Measurements from ENCODE around the gene MAN1B1.

Gene MAN1B1

DNA sequence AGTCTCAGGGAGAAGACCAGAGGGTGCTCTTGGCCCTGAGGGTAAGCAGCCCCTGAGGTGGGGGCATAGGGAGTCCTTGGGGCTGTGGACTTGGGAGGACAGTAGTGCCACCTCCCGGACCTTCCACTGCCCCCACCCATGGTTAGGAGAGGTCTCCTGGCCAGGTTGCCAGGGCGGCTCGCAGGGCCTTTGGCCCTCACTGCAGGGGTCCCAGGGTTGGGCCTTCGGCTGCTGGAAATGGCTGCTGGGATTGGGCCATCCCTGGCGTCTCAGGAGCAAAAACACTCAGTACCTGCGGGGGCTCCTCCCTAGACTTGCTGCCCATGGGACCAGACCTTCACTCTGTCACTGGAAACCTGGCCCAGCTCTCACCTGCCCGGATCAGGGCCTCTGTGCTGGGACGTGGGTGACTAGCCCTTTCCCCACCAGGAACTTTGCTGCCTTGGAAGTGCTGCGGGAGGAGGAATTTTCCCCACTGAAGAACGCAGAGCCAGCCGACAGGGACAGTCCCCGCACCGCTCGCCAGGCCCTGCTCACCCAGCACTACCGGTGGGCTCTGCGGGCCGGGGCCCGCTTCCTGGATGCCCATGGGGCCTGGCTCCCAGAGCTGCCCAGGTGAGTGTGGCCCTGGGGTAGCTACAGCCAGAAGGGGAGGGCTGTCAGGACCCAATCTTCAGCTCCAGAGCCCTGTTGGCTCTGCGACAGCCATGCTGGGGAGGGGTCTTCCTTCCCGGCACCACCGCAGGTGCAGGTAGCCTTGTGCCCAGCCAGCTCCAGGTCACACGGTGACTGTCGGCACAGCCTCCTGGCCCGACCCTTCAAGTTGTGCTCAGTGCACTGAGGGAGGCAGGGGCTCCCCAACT lies 6.3 kb upstream of the MAN1B1 start:
- in situ Hi-C loops (cut with HindIII; ENCODE audit: low pct_ligation_motif_present, low pct_unique_long_range_greater_than_20kb, low sequenced_read_pairs): no loop called here
- no peak for DNase-seq

DNA sequence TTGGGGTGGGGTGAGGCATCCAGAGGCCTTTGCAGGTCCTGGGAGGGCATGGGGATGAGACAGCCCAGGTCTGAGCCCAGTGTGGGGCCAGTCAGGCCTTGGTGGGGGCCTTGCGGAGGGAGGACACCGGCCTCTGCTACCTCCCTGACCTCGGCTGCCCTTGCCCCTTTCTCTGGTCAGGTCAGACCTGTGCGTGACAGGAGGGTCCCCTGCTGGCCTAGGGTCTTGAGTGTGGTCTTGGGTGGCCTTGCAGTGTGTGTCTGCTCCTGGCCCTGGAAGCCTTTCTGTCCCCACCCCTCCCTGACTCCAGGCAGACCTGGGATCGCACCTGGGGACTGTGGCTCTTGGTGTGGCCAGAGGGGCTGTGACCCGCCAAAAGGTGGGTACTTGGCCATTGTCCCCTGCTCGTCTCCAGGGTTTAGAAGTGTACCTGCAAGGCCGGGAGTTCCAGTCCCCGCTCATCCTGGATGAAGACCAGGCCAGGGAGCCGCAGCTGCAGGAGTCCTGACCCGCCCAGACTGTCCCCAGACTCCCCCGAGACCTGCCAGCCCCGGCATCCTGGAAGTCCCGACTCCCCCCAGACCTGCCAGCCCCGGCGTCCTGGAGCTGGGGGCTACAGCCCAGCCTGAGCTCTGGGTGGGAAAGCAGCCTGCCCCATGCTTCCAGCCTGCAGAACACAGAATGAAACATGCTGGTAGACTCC lies 4.4 kb upstream of the MAN1B1 start:
- in situ Hi-C loops (cut with HindIII; ENCODE audit: low pct_ligation_motif_present, low pct_unique_long_range_greater_than_20kb, low sequenced_read_pairs): no loop called here
- DNase-seq: no peak

DNA sequence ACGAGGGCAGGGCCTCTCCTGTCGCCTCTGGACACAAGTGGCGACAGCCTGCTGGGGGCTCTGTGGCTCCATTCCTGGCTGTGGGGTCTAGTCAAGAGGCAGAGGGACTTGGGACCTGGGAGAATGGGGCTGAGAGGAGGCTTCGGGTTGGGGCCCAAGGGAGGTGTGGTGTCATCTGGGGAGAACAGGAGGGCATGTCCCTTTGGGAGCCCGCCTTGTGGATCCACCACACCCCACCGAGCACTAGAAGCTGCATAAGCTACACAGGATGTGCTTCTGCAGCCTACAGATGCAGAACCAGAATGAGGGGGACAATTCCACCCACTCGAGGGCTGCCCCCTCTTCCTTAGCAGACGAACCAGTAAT lies 3.9 kb upstream of the MAN1B1 start:
- in situ Hi-C loops (cut with HindIII; ENCODE audit: low pct_ligation_motif_present, low pct_unique_long_range_greater_than_20kb, low sequenced_read_pairs): no loop called here
- no peak for DNase-seq

DNA sequence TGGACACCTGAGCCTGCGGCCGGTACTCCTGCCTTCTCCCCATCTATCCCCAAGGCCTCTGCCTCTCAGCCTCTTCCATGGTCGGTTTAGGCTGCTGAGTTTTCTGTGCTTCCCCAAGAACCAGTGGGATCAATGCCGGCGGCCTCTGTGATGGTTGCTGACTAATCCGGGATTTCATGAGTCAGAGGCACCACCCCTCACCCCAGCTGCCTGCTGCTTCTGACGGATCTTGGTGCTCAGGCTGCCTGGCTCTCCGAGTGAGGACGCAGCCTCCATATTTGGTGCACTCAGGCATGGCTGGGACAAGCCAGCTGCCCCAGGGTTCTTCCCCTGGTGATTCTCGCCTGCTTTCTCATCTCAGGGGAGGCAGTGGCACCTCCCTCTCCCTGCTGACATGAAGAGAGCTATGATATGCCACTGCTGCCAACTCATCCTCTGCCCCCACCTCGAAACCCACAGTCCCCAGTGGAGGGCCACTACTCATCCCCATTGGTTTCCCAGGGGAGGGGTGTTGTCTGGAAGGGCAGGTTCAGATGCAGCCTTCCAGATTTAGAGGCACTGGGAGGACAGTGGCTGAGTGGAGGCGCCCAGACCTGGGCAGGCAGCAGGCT lies 3.3 kb upstream of the MAN1B1 start:
- DNase-seq: peak; percentile 96
- in situ Hi-C loops (cut with HindIII; ENCODE audit: low pct_ligation_motif_present, low pct_unique_long_range_greater_than_20kb, low sequenced_read_pairs): no loop called here

DNA sequence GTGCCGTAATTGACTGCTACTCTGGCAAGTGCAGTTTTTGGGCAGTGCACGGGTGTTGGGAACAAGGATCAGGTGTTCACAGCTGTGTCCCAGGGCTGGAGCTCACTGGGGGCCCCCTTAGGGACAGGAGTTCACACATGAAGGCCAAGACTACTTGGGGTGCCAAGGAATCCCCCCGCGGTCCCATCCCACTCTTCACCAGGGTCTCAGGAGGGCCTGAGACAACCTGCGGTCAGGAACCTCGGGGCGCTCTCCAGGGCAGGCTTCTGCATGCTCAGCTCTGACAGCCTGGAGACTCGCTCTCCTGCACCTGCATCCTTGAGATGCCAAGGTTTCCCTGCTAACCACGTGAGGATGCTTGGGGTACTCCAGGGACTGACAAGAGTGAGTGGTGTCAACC lies 2.3 kb upstream of the MAN1B1 start:
- DNase-seq: no peak
- in situ Hi-C loops (cut with HindIII; ENCODE audit: low pct_ligation_motif_present, low pct_unique_long_range_greater_than_20kb, low sequenced_read_pairs): no loop called here

DNA sequence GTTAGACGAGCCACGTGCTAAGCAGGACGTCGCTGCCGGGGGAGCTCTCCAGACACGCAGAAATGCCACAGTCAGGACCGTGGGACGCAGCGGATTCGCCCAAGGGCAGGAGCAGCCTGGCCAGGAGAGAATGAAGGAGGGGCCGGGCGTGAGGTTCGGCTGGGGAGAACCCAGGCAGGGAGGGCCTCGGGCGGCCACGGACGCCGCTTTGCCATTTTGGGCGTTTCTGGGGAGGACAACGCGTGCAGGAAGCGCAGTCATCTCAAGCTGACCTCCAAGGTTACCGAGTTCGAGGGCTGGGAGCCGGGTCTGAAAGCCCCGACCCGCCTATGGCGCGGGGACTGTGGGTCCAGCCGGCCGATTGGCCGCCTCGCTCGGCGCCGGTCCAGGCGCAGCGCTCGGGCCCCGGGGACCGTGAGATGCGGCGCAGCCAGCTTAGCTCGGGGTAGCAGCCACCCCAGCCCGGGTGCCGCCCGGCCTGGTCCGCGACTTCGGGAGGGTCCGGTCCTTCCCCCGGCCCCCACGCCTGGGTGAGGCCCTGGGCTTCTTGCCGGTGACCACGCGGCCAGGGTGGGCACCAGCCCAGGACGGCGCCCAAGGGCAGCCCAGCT lies 760 bp upstream of the MAN1B1 start:
- peak; percentile 24 for DNase-seq
- in situ Hi-C loops (cut with HindIII; ENCODE audit: low pct_ligation_motif_present, low pct_unique_long_range_greater_than_20kb, low sequenced_read_pairs): no loop called here

DNA sequence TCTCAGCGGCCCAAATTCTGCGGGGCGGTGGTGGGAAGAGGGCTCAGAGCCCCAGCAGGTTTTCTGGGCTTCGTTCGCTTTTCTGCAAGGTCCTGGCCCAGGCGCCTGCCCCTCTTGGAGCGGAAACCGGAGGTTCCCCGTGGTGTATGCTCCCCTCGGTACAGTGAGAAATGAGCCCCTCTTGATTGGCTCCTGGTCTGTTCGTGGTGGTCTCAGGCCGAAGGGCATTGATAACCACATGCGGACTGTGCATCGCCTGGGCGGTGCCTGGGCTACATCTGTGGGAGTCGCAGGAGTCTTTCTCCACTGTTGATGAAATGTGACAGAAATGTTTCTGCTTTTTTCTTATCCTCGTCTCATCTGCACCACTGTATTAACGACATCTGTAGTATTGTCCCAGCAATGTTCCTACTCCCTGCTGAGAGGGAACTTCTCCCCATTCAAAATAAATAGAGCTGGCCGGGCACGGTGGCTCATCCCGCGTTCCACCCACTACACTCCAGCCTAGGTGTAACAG lies 682 bp downstream of the MAN1B1 start:
- no peak for DNase-seq
- in situ Hi-C loops (cut with HindIII; ENCODE audit: low pct_ligation_motif_present, low pct_unique_long_range_greater_than_20kb, low sequenced_read_pairs): no loop called here

DNA sequence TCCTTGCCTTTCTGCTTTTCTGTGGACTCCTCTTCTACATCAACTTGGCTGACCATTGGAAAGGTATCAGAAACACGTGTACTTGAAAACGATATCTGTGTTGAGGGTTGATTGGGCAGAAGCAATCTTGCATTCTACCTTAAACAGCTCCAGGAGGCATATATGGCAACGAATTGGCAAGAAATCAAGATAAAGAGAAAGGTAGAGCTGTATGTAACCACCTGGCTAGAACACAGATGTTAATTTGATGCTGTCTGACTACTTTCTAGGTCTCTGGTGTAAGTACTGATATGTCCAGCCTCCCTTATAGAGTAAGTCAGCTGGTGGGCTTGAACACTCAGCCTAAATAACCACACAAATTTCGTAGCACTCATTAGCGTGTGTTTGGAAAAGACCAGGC lies 1.3 kb downstream of the MAN1B1 start:
- DNase-seq: no peak
- in situ Hi-C loops (cut with HindIII; ENCODE audit: low pct_ligation_motif_present, low pct_unique_long_range_greater_than_20kb, low sequenced_read_pairs): no loop called here

DNA sequence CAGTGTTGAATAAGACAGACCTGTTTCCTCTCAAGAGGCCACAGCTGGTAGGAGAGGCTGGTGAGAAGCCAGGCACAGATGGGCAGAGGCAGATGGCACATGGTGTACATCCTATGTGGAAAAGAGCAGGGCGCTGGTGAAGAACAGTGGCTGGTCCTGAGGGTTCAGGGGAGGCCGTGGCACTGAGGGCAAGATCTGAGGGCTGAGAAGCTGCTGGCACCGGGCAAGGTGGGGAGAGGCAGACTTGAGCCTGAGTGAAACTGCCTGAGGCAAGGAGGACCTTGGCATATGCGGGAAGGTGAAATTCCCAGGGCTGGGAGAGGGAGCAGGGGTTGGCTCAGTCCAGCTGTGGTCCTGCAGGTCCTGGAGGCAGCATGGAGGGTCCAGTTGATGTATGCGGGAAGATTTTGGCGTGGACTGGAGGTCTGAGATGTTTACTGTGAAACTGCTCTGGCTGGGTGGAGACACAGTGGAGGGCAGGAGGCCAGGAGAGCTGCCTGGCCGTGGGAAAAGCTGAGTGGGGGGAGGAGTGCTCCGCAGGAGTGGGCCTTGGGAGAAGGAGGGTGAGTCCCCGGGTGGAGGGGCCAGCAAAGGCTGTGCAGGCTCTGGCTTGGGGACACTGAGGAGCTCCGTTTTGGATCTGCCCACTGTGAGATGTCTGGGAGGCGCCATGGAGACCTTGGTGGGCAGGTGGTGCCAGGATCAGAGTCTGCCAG lies 2.6 kb downstream of the MAN1B1 start:
- no peak for DNase-seq
- in situ Hi-C loops (cut with HindIII; ENCODE audit: low pct_ligation_motif_present, low pct_unique_long_range_greater_than_20kb, low sequenced_read_pairs): no loop called here

DNA sequence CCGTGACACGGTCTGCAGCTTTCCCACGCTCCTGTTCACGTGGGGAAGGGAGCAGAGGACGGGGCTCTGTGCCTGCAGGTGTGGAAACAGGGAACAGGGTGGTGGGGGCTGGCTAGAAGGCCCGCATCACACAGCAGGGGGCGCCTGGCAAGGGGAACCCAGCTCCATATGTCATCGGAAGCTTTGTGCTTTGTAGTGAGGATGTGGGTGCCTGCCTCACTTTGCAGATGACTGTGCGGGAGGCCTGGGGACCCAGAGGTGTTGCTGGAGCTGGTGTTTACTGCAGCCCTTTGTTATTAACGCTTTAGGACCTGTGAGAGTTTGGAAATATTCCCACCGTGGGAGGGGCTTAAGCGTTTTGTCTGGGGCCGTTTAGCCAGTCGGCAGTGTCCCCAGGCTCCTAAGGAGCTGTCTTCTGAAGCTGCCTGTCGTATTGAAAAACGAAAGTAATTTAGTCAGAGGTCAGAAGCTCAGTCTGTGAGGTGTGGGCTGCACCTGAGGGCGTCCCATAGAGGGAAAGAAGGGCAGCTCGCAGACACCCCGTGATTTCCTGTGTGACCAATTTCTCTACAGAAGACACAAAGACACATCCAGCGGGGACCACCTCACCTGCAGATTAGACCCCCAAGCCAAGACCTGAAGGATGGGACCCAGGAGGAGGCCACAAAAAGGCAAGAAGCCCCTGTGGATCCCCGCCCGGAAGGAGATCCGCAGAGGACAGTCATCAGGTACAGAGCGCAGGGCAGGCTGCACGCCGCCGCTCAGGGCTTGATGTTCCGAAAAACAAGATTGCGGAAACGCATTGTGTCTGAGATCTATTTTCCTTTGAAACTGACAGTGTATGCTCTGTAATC lies 9.1 kb downstream of the MAN1B1 start:
- in situ Hi-C loops (cut with HindIII; ENCODE audit: low pct_ligation_motif_present, low pct_unique_long_range_greater_than_20kb, low sequenced_read_pairs): no loop called here
- DNase-seq: no peak

DNA sequence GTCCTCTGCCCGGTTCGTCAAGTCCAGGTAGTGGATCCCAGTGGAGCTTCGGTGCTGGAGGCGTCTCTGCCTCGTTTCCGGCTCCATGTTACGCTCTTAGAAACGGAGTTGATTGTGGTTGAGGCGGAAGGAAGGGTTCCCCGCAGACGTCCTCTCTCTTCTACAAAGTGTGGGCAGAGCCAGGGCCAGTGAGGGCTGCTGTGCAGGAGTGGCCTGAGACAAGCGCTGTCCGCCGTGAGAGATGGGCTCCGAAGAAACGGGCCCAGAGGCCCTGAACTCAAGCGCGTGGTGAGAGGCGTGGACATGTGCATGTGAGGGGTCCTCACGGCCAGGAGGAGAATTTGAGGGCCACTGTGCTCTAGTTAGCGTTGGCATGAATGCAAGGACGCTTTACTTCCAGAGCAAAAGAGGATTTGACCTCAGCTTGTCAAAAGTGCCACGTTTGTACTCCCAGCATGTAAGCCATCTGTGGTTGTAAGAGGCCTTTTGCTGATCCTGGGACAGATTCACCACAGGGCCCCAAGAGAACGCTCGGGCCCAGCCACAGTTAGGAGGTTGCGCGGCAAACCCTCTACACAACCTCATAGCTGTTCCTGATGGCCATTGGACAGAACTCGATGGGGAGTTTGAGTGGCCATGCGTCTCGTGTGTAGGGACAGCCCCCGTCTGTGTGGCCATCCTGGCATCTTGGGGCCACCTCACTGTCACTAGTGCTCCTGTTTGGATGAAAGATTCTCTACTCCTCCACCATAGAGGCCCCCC lies 10.2 kb downstream of the MAN1B1 start:
- in situ Hi-C loops (cut with HindIII; ENCODE audit: low pct_ligation_motif_present, low pct_unique_long_range_greater_than_20kb, low sequenced_read_pairs): no loop called here

DNA sequence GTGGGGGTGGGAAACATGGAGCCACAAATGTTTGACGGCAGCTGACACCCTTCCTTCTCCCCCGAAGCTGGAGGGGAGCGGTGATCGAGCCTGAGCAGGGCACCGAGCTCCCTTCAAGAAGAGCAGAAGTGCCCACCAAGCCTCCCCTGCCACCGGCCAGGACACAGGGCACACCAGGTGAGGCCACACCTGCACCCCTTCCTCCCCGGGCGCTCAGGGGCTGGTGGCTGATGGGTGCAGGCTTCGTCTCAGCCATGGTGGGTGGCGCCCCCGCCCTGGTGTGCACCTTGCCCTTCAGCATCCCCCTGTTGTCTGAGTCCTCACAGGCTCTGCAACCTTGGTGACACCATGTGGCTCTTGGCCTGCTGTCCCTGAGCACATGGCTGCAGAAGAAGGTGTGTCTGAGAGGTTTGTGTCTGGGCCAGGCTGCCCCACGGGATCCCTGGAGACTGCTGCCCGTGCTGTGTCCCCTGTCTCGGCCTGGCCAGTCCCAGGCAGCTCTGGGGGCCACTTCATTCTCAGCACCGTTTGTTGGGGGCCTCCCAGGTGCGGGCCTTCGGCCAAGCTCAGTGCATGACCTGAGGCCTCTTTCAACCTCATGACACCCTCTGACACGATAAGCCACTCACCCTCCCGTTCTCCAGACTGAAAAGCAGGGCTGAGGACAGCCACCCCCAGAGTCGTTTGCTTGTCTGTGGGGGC lies 11.1 kb downstream of the MAN1B1 start:
- no peak for DNase-seq
- in situ Hi-C loops (cut with HindIII; ENCODE audit: low pct_ligation_motif_present, low pct_unique_long_range_greater_than_20kb, low sequenced_read_pairs): no loop called here

More for the DNA sequence above, 10.2 kb downstream of the MAN1B1 start:
- no peak for DNase-seq

DNA sequence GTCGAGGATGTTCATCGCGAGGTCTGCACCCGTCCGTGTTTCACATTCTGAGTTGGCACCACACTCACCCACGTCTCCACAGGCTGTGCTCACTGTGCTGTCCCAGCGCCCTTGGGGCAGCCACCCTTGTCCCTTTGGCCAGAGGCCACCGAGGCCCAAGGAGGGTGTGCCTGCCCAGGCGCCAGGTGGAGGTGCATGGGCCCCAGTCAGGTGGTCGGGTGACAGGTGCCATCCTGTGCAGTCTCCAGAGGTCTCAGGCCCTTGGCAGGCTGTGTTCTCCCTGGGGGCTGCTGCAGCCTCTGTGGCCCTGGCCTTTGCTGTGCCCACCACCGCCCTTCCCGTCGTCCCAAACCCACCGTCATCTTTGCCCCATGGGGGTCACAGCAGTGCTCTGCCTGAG lies 12.4 kb downstream of the MAN1B1 start:
- in situ Hi-C loops (cut with HindIII; ENCODE audit: low pct_ligation_motif_present, low pct_unique_long_range_greater_than_20kb, low sequenced_read_pairs): no loop called here

DNA sequence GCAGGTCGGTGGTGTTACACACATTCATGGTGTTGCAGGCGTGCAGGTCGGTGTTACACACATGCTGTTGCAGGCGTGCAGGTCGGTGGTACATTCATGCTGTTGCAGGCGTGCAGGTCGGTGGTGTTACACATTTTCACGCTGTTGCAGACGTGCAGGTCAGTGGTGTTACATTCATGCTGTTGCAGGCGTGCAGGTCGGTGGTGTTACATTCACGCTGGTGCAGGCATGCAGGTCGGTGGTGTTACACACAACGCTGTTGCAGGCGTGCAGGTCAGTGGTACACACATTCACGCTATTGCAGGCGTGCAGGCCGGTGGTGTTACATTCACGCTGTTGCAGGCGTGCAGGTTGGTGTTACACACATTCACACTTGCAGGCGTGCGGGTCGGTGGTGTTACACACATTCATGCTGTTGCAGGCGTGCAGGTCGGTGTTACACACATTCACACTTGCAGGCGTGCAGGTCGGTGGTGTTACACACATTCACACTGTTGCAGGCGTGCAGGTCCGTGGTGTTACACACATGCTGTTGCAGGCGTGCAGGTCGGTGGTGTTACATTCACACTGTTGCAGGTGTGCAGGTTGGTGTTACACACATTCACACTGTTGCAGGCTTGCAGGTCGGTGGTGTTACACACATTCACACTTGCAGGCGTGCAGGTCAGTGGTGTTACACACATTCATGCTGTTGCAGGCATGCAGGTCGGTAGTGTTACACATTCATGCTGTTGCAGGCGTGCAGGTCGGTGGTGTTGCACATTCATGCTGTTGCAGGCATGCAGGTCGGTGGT lies 16.6 kb downstream of the MAN1B1 start:
- DNase-seq: no peak
- in situ Hi-C loops (cut with HindIII; ENCODE audit: low pct_ligation_motif_present, low pct_unique_long_range_greater_than_20kb, low sequenced_read_pairs): no loop called here

More for the DNA sequence above, 12.4 kb downstream of the MAN1B1 start:
- DNase-seq: no peak

DNA sequence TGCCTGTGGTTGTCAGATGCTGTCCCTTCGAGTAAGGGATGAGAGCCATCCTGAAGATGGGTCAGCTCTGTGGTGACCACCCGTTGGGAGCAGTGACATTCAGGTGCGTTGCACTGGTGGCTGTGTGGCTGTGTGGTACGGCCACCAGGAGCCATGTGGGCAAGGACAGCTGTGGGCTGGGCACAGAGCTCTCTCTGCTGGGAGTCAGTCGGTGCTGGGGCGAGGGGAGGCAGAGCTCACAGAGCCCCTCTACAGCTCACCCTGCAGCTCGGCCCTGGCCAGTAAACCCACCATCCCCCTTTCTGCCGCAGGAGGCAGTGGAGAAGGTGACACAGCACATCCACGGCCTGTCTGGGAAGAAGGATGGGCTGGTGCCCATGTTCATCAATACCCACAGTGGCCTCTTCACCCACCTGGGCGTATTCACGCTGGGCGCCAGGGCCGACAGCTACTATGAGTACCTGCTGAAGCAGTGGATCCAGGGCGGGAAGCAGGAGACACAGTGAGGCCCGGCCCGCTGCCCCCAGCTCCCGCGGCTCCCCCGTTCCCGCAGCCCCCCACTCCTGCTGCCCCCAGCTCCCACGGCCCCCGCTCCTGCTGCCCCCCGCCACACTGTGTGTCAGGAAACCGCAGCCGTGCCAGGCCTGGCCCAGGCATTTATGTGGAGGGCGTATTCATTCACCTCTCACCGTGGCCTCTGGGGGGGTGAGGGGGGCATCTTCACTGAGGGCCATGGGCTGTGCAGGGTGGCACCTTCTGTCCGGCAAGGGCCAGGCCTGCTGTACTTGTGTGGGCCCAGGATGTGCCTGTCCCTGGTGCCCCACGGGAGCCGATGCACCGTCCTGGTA lies 19.3 kb downstream of the MAN1B1 start:
- DNase-seq: no peak
- in situ Hi-C loops (cut with HindIII; ENCODE audit: low pct_ligation_motif_present, low pct_unique_long_range_greater_than_20kb, low sequenced_read_pairs): no loop called here
